Spinal cord (tissue), 10 donors: ENCODE results near the gene RPL19. TPM values are rescaled to one million over a fixed set of nuclear protein-coding genes. Genes with fewer than 3 reads are reported as not detected.

Source experiments
- DNase-seq, 6 donors: peaks; one replicate each; pipeline versions ENCODE4 v3.0.0 to v3.0.0-alpha.2; 2013 to 2015; ENCODE audit warnings: low spot score in 6 of 6, low read depth in 4 of 6
- H3K27ac ChIP-seq: one replicate; pipeline ENCODE4 v1.5.1; 2013; ENCODE audit warnings: low read depth, low read length, control low read depth
- H3K27me3 ChIP-seq: one replicate; pipeline ENCODE4 v1.6.1; 2013; ENCODE audit warnings: low read length; ENCODE audit not compliant: control insufficient read depth, insufficient read depth
- H3K36me3 ChIP-seq: one replicate; pipeline ENCODE4 v1.6.1; 2013; ENCODE audit warnings: low read length; ENCODE audit not compliant: control insufficient read depth, insufficient read depth
- H3K4me1 ChIP-seq: one replicate; pipeline ENCODE4 v1.6.1; 2013; ENCODE audit warnings: low read length; ENCODE audit not compliant: control insufficient read depth, insufficient read depth
- H3K4me3 ChIP-seq: one replicate; pipeline ENCODE4 v1.5.1; 2013; ENCODE audit warnings: low read depth, low read length, control low read depth
- H3K9me3 ChIP-seq: one replicate; pipeline ENCODE4 v1.6.1; 2013; ENCODE audit warnings: low read length; ENCODE audit not compliant: control insufficient read depth, insufficient read depth
- WGBS: methylation state at CpG from one replicate; pipeline ENCODE4 v1.1.5; 2013; ENCODE audit warnings: missing lambda C conversion rate; ENCODE audit not compliant: insufficient coverage; 5-methylcytosine and 5-hydroxymethylcytosine counted together
- polyA plus RNA-seq, 2 donors: library from polyadenylated mRNA; unstranded; fragments of 120-200 nt; gene quantifications; one replicate each; pipeline ENCODE4 v1.2.1, GENCODE V29; 2013; ENCODE audit not compliant: insufficient read length in 2 of 2
- total RNA-seq, 2 donors: library from RNA; depleted of rRNA in 1 of 2; stranded (reverse); fragments of 120-200 nt in 1 of 2; fragments of >200 nt in 1 of 2; gene quantifications; one replicate each; pipeline versions ENCODE4 v1.2.3 to v1.2.4, GENCODE V29; 2013 to 2014
- donor health status: healthy.

RPL19 gene
- total and polyA plus RNA-seq, 4 donors: 650 to 2,773 (median 1,270) TPM

- Histone ChIP-seq H3K36me3 (peaks cover 44% of the 10 kb centered on the region), H3K9me3 (no peaks in the 10 kb centered on the region), H3K27ac (no peak overlapping the region), H3K4me1 (peaks cover 28% of the 10 kb centered on the region), H3K27me3 (peaks cover 6% of the 10 kb centered on the region), H3K4me3 (no peak overlapping the region)
- 80% methylated on average over 1 of the region's 3 CpGs for WGBS
- DNase-seq: no peak
Observed at GRCh38 chr17:39205112-39205526, 5.0 kb downstream of the RPL19 start.

- H3K9me3 ChIP-seq: no peaks in the 10 kb centered on the region
- no peak overlapping the region for H3K4me3 ChIP-seq
- WGBS: 50% methylated on average over 7 of the region's 7 CpGs
- no peak overlapping the region for H3K27ac ChIP-seq
- H3K4me1 ChIP-seq: peaks cover 31% of the 10 kb centered on the region
- H3K36me3 ChIP-seq: peaks cover 35% of the 10 kb centered on the region
- H3K27me3 ChIP-seq: peaks cover 15% of the 10 kb centered on the region
- no peak for DNase-seq
Observed at GRCh38 chr17:39208136-39208535, 8.1 kb downstream of the RPL19 start.

GRCh38 chr17:39208893-39209292, 8.8 kb downstream of the RPL19 start:
- no peaks in the 10 kb centered on the region for H3K9me3 ChIP-seq
- H3K27ac ChIP-seq: no peak overlapping the region
- peaks cover 31% of the 10 kb centered on the region for H3K4me1 ChIP-seq
- H3K4me3 ChIP-seq: no peak overlapping the region
- H3K27me3 ChIP-seq: peaks cover 15% of the 10 kb centered on the region
- WGBS: 50% methylated on average over 8 of the region's 8 CpGs
- peaks cover 30% of the 10 kb centered on the region for H3K36me3 ChIP-seq
- peak in 1 of 6 donors; percentile 28 for DNase-seq

- peaks cover 33% of the 10 kb centered on the region for H3K4me1 ChIP-seq
- H3K4me3 ChIP-seq: peak overlapping the region; percentile 18
- H3K27ac ChIP-seq: no peak overlapping the region
- H3K27me3 ChIP-seq: peaks cover 15% of the 10 kb centered on the region
- 1% methylated on average over 36 of the region's 39 CpGs for WGBS
- peaks cover 29% of the 10 kb centered on the region for H3K36me3 ChIP-seq
- peak in 2 of 6 donors; percentile 80 to 83 for DNase-seq
- H3K9me3 ChIP-seq: no peaks in the 10 kb centered on the region
Observed at GRCh38 chr17:39209317-39210092, 9.4 kb downstream of the RPL19 start.

GRCh38 chr17:39210093-39210434, 10.0 kb downstream of the RPL19 start:
- H3K27ac ChIP-seq: no peak overlapping the region
- WGBS: 5% methylated on average over 19 of the region's 22 CpGs

GRCh38 chr17:39212195-39212810, 12.2 kb downstream of the RPL19 start:
- no peak for DNase-seq
- H3K9me3 ChIP-seq: no peaks in the 10 kb centered on the region
- H3K4me1 ChIP-seq: peaks cover 33% of the 10 kb centered on the region
- H3K36me3 ChIP-seq: peaks cover 27% of the 10 kb centered on the region
- 91% methylated on average over 10 of the region's 11 CpGs for WGBS
- peaks cover 17% of the 10 kb centered on the region for H3K27me3 ChIP-seq
- no peak overlapping the region for H3K4me3 ChIP-seq
- no peak overlapping the region for H3K27ac ChIP-seq

More at GRCh38 chr17:39210093-39210434, 10.0 kb downstream of the RPL19 start:
- Histone ChIP-seq H3K36me3 (peaks cover 28% of the 10 kb centered on the region), H3K27me3 (peaks cover 15% of the 10 kb centered on the region), H3K4me3 (peak overlapping the region; percentile 18), H3K9me3 (no peaks in the 10 kb centered on the region), H3K4me1 (peaks cover 33% of the 10 kb centered on the region)
- no peak for DNase-seq

GRCh38 chr17:39212841-39213480, 12.9 kb downstream of the RPL19 start:
- H3K36me3 ChIP-seq: peaks cover 28% of the 10 kb centered on the region
- H3K27ac ChIP-seq: no peak overlapping the region
- DNase-seq: no peak
- peaks cover 38% of the 10 kb centered on the region for H3K4me1 ChIP-seq
- WGBS: 35% methylated on average over 12 of the region's 16 CpGs
- H3K4me3 ChIP-seq: no peak overlapping the region
- peaks cover 17% of the 10 kb centered on the region for H3K27me3 ChIP-seq
- H3K9me3 ChIP-seq: no peaks in the 10 kb centered on the region

- DNase-seq: no peak
- WGBS: 84% methylated on average over 9 of the region's 9 CpGs
- H3K27ac ChIP-seq: no peak overlapping the region
- H3K27me3 ChIP-seq: peaks cover 17% of the 10 kb centered on the region
- H3K36me3 ChIP-seq: peaks cover 31% of the 10 kb centered on the region
- no peak overlapping the region for H3K4me3 ChIP-seq
- no peaks in the 10 kb centered on the region for H3K9me3 ChIP-seq
- peaks cover 40% of the 10 kb centered on the region for H3K4me1 ChIP-seq
Observed at GRCh38 chr17:39213852-39214251, 13.8 kb downstream of the RPL19 start.

GRCh38 chr17:39217734-39218369, 17.8 kb downstream of the RPL19 start:
- H3K36me3 ChIP-seq: peaks cover 24% of the 10 kb centered on the region
- H3K4me3 ChIP-seq: no peak overlapping the region
- no peak for DNase-seq
- H3K4me1 ChIP-seq: peaks cover 31% of the 10 kb centered on the region
- 20% methylated on average over 24 of the region's 24 CpGs for WGBS
- H3K9me3 ChIP-seq: no peaks in the 10 kb centered on the region
- H3K27me3 ChIP-seq: peaks cover 3% of the 10 kb centered on the region
- H3K27ac ChIP-seq: no peak overlapping the region
